CD4-positive, alpha-beta T cell treated with Interleukin-15 for 4 hours (primary cell): ENCODE results near the gene B4GALNT1.

ENCODE experiments used
- DNase-seq: peaks from one replicate; pipeline ENCODE4 v3.0.0-alpha.2; 2020; ENCODE audit warnings: low spot score

B4GALNT1 gene

DNA sequence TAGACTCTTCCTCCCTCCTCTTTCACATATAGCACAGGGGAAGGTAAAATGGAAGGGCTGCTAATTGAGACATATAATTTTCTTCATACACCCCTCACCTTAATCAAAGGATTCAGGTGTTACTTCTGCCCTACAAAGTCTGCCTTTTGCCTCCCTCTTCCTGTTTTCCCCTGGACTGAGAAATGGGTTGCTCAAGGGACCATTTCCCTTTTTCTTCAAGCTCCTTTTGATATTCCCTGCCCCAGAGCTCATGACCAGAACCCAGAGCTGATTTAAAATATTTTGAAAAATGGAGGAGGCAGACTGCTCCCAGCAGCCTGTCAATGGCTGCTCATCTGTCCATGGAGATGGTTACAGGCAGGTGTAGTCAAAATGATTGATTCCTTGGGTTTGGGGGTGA lies 48.3 kb downstream of the B4GALNT1 start:
- DNase-seq = no peak

DNA sequence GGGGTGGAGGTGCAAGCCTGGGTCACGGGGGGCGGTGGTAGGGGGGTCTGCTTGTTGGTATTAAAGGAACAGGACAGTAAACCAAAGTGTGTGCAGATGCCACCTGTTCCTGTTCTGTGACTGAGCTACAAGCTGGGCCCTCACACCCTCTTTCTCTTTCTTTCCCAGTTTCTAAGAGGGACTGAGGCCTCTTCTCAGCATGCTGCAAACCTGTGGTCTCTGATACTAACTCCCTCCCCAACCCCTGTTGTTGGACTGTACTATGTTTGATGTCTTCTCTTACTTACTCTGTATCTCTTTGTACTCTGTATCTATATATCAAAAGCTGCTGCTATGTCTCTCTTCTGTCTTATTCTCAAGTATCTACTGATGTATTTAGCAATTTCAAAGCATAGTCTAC lies 49.0 kb downstream of the B4GALNT1 start:
- no peak for DNase-seq

DNA sequence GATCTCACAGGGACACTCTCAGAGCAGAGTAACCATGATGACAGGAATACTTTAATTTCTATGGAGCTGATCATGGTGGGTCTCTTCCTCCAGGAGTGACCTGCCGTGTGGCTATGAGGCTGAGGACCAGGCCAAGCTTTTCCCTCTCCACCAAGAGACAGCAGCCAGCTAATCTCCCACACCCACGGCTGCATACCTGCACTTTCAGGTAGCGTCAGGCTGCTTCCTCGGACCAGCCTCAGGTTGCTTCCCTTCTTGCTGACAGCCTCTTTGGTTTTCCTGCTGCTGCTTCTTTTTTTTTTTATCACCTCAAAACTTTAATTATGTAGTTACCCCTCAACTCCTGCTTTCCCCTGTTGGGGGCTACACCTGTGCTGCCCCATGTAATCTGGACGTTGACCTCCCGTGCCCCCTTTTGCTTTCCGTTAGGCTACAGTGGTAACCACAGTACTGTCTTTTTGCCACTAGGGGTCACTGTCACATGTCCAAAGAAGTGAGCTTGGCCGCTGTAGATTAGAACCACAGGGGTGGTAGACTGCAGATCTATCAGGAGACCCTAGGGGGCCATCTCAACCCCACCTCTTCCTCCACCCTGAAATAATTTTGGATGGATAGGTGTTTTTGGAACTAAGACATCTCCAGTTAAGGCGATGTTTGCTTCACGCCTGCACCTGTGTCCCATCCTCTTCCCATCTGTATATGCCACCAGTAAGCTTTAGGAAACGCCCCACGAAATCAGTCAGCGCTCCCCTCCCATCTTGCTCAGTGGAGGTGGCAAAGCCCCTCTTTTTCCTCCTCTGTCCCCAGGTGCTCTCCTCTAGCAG lies 49.8 kb downstream of the B4GALNT1 start:
- peak; percentile 83 for DNase-seq

DNA sequence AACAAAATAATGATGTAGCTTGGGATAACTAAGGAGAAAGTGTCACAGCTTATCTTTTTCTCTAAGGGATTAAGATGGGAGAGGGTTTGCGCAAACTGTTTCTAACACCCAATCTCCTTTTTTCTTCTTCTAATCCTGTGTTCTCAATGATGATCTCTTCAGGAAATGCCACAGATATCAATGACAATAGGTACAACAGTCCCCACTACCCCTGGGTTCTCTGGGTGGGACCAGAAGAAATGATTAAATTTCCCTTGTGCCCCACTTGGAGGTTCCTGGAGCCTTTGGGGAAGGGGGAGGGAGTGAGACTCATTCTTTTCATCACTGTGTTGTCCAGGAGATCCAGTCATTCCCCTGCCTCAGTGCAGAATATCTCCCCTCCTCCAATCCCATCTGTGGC lies 50.6 kb downstream of the B4GALNT1 start:
- no peak for DNase-seq

DNA sequence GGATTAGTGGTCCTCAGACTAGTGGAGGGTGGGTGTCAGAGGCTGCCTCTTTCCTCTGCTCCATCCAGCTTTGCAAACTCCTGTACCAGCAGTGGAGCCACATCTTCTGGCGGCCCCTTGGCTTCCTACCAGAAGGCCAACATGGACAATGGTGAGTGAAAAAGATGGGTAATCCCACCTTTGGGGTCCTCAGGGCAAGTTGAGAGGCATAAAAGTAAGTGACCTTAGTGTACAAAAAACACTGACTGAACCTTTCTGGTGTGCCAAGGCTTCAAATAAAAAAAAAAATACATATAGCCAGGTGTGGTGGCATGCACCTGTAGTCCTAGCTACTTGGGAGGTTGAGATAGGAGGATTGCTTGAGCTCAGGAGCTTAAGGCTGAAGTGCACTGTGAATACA lies 51.2 kb downstream of the B4GALNT1 start:
- DNase-seq = no peak

DNA sequence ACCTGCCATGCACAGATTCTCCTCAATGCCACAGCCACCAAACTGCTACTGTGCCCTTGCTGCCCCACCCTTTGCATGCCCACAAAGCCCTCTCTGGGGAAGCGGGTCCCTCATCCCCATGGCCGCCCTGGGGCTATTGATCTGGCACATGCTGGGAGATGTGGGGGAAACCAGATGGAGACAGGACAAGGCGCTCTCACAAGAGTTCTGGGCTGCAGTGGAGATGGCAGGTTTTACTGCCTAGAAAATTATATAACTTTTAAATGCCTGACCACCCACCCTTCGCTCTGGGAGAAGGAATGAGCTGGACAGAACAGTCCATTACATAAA lies 52.6 kb downstream of the B4GALNT1 start:
- no peak for DNase-seq

DNA sequence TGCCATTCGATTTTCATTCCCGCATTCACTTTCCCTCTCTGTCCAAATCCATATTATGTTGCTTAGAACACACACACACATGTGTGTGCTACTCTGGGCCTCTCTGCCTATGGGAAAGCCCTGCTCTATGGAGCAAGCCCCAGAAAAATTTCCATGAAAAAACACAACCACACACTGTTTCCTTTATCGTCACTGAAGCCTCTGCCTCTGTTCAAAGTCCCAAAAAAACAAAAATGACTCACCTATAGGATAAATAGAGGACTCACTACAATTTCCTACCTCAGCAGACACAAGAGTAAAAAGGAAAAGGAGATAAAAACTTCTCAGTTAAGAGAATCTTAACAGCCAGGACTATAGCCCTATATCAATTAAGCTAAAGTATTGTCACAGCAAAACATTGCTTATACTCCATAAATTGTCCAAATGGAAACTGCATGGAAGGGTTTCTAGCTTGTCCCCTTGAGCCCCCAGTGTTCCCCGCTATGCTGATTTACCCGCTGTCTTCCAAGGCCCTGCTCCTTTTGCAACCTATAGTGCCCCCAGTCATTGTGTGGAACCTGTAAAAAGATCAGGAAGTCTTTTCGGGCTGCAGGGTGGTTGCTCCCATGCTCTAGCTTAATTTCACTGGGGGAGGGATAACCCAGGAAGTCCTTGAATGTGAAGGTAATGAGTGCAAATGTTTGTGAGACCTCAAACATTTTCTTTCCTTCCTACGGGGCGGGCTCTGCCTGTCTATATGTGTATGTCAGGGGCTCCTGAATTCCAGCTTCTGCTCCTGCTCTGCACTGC lies 53.1 kb downstream of the B4GALNT1 start:
- DNase-seq = no peak

DNA sequence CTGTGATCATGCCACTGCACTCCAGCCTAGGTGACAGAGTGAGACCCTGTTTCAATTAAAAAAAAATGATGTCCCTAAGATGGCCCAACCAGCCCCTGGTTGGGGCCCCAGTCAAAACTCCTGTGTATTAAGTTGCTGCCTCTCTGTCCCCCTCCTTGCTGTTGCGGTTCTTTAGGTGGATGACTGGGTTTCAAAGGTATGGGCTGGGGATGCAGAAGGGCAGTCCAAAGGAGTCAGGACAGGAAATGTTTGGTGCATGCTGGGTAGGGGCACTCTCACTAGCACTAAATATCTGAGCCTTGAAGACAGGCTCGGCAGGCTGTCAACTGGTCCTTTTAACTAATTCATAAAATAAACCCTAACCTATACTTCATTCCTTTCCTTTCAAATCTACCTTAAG lies 54.0 kb downstream of the B4GALNT1 start:
- DNase-seq = no peak

DNA sequence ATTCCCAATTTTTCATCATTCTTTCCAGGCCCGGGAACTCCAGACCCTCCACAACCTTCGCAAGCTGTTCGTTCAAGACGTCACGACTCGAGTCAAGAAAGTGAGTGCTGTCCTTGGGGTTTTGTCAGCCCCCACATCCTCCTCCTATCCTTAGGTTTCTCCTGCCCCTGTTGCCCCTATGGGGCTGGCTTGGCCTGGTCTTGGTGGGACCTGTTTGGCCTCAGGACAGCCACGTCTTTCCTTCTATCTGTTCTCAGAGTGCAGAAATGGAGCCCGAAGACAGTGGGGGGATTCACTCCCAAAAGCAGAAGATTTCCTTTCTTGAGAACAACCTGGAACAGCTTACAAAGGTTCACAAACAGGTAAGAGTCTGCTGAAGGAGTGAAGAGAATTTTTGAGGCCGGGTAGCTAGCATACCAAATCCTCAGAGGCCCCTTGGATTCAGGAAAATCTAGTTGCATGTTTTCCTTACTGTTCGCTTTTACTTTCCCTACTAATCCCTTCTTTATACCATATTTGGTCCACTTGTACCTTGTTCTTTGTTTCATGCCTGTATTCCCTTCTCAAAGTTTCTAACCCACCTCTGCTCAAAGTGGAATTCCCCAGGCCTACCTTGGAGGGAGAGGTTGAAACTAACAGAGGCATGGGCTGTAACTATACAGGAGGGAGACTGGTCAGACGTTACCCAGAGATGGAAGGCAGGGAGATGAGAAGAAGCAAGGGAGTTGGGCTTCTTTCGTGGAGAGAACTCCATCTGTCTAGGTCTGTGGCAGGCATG lies 54.8 kb downstream of the B4GALNT1 start:
- no peak for DNase-seq

DNA sequence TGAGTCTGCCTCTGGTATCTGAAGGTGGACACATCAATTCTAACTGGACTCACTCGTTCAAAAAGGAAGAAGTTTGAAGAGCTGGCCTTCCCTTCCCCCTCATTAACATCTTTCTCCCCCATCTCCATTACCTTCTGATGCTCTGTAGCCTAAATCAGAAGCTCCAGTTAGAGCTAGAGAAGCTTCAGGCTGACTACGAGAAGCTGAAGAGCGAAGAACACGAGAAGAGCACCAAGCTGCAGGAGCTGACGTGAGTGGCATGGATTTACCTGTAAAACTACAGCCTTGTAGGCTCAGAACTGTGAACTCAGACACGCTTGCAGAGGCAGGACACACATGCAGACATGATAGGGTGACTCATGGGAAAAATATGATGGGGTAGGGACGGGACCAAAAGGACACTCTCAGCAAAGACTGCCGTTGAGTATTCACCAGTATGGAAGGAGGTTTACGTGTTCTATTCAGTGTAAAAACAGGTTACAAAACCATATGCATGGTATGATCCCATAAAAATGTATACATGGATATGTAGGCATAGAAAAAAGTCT lies 56.3 kb downstream of the B4GALNT1 start:
- no peak for DNase-seq
